Esophagus muscularis mucosa (tissue), 3 donors: ENCODE results near the gene SLC2A3.

Experiments
- CTCF ChIP-seq, 3 experiments: fragments of 200-600 bp in 2 of 3; fragments of 450-650 bp in 1 of 3; sonication (generic) in 2 of 3; IDR thresholded peaks; one replicate each; pipeline ENCODE4 v1.5.1; 2017 to 2019; ENCODE audit warnings: antibody characterized with exemption in 3 of 3, mild to moderate bottlenecking in 2 of 3, moderate library complexity in 1 of 3
- POLR2A ChIP-seq: fragments of 450-650 bp; IDR thresholded peaks from one replicate; pipeline ENCODE4 v1.6.1; 2017; ENCODE audit warnings: antibody characterized with exemption, moderate library complexity, mild to moderate bottlenecking, low read depth
- POLR2AphosphoS5 ChIP-seq, 2 donors: sonication (generic); formaldehyde crosslinking; IDR thresholded peaks; one replicate each; pipeline ENCODE4 v1.6.1; 2017; ENCODE audit warnings: antibody characterized with exemption in 2 of 2

GRCh38 chr12:7981446-7981845 lies 45.5 kb upstream of the SLC2A3 start:
- TF ChIP-seq CTCF (IDR thresholded peaks at IDR 0.05) (no peak), POLR2AphosphoS5 (IDR thresholded peaks at IDR 0.05) (no peak), POLR2A (no peak)
